Measurements from ENCODE around the gene DKK3. TPM values are rescaled to one million over a fixed set of nuclear protein-coding genes. Genes with fewer than 3 reads are reported as not detected.
"Not testable (repeated sequence)": the region's sequence is repeated elsewhere in the genome, so short reads cannot be mapped to it uniquely, and the experiment has no call there.

The DKK3 gene
- 8.9 TPM for total RNA-seq
- long read RNA-seq, partial matches to known transcripts, result 30 of 35 reads
- long read RNA-seq, other reads (novel, unspliced or antisense), result 2 of 35 reads

DNA sequence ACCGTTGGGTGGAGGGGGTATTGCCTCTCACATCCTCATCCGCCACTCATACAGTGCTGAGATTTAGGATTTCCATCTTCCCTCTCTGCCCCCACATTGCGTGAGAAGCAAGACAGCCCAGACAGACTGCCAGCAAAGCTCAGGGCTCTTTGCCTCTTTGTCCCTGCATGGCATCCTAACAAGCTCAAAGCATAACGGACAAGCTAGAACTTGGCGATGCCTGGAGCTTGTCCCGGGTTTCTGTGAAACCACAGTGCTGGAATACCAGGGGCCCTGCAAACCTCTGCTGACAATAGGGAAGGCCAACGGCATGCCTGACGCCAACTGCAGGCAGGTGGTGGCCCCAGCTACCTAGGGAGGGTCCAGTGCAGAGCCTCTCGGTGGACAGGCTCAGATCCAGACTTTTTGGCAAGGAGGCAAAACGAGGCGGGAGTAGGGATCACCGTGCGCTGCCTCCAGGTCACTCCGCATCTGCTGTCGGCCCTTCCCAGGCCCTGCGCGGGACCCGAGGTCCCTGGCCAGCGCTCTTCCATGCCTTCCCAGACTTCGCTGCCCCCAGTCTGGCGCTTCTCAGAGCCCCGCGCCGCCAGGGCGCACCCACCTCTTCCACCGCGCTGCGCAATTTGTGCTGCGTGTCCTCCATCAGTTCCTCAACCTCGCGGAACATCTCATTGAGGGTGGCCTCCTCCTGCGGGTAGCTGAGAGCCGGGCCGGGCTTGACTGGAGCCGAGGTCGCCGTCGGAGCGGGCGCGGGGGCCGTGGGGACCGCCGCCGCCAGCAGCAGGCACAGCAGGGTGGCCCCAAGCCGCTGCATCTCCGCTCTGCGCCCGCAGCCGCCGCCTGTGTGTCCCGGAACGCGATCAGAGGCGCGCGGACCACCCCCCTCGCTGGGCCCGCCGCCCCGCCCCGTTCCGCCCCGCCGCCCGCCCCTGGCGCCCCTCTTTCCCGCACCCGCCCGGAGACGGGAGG is at the start of gene DKK3:
Gene DKK3 (minus strand): TSS at position 858 of the 969 bp plus-strand sequence. CDS start 44 bp downstream, at position 814.
- DNase-seq (ENCODE audit: low spot score), result no peak

DNA sequence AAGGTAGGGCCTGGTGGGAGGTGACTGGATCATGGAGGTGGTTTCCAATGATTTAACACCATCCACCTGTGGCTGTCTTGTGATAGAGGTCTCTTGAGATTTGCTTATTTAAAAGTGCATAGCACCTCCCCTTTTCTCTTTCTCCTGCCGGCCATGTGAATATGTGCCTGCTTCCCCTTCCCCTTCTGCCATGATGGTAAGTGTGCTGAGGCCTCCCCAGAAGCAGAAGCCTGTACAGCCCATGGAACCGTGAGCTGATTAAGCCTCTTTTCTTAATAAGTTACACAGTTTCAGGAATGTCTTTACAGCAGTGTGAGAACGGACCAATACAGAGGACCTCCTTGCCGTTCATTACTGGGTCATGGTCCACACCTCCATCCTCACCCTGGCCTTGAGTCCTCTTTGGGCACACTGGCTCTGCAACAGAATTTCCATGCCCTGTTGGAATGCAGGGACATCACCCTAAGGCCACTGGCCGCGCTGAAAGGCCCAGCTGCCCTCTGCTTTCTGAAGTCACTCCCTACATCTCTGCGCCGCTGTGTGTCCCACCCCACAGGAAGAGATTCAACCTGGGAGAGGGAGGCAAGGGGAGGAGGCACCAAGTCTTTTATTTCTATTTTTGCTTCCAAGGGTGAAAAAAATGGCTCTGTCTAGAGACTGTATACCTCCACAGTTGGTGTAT is 49.0 kb upstream of the DKK3 start:
- DNase-seq (ENCODE audit: low spot score), result peak; percentile 39

DNA sequence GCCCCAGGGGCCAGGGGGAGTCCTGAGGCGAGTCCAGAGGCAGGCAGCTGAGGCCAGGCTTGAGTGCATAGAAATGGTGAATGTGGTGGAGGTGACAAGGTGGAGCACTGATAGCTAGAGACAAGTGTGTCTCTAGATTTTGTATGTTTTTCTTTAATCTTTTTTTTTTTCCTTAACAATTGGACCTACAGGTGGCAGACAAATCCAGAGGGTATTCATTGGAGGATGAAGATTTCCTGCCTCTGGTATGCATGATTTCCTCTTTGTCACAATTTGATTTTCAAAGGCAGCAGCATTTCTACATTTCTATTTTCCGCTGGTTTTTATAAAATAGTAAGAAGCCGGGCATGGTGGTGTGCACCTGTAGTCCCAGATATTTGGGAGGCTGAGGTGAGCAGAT is 47.7 kb upstream of the DKK3 start:
- DNase-seq (ENCODE audit: low spot score), result peak; percentile 59

DNA sequence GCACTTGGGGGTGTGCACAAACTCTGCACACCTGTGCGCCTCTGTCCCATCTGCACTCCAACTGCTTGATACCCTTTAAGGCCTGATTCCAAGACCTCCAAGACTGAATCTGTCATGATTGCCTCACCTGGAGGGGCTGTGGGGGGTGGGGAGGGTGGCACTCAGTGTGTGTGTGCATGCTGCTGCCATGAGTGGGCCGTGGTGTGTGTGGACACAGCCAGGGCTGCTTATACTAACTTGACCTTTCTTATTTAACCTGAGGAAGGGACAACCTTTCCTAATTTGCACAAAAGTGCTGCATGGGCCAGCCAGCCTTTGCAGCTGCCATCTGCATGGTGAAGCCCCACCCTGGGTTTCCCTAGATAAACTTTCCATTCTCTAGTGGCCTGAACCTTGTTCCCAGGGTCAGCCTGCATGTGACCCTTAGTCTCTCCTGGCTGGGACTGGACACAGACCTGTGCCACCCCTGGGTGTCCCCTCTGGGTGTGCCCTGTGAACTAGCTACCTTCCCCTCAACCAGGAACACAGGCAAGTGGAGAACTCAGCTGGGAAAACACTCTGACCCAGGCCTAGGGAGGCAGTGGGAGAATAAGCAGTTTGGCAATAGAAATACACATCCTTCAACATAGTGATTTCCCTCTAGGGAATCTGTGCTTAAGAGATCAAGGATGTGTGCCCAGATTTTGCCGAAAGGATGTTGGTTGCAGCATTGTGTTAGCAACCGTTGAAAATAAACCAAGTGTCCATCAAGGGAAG is 45.4 kb upstream of the DKK3 start:
- DNase-seq (ENCODE audit: low spot score), result peak; percentile 51

DNA sequence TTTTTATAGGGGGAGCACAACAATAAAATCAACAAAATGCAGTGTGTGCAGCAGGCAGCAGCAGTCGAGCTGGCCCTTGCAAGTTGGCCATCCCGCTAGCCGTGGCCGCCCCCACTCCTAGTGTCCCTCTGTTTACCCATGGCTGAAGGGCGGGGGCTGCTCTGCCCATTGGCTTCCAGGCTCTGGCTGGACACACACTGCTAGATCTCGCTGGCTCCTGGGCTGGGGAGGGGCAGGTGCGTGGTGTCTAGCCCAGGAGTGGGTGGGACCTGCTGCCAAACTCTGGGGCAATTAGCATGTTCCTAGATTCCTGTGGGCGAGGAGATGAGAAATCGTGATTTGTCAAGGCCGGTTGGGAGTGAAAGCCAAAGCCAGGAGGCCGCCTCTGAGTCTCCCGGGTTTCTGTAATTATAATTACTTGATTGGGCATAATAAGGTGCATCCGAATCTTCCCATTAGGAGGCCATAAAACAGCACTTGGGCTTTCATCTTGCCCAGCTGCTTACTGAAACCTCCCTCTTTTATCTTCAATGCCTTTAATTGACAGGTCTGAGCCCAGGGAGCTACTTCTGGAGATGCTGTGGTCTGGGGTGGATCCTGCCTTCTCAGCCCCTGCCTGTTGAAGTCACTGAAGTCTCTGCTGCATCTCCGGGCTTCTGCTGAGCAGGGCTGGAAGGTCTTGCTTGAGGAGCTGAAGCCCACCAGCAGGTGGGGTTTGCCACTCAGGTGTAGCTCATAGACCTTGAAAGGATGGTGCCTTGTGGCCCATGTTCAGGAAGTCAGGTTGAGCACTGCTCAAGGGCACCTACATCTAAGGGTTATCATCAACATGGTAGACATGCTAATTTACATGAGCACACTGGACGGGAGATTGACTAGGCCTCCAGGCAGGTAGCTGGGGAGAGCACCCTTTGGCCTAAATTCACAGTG is 44.5 kb upstream of the DKK3 start:
- DNase-seq (ENCODE audit: low spot score), result peak; percentile 79

DNA sequence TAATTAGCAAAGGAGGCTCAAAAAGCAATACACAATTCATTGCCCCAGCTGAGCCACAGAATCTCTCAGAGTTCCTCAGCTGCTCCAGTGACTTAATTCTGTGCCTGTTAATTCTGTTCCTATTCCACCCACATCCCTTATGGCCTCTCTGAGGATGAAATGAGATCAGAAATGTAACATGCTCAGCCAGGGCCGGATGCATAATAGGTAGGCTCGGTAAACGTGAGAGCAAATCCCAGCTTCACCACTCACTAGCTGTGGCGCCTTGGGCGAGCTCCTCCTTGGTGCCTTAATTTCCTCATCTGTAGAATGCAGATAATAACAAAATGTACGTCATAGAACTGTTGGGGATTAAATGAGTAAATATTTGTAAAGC is 42.8 kb upstream of the DKK3 start:
- DNase-seq (ENCODE audit: low spot score), result peak; percentile 41

DNA sequence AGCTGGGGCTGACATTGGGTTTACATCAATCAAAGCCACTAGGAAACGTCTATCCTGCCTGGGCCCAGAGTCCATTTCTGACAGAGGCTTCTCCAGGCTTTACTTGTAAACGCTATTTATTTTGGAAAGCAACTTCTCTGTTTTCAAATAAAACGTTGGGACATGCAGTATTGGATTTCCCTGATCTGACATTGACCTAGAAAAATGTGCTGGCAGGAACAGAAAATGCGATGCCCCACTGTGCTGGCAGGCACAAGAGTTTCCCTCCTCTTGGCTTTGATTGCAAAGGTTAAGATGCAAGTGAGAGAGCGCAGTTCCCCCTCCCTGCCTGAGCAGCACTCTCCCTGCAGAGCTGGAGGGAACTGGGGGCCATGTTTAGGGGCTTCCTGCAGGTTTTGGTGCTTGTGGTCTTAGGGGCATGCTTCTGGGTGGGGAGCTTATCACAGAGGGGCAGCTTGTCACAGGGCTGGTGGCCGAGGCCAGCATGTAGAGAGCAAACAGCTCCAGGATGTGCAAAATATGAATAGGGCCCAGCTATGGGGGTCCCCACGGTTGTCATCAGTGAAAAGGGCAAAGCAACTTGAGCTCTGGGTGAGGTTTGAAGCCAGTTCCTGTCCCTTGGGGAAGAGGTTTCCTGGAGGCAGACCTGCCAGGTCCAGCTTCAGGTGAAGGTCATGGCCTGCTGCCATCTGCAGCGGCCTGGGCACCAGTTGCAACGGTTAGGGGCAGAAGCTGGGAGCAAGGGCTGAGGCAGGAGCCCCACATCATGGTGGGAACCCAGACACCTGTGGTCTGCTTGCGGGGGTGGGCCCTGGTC is 42.3 kb upstream of the DKK3 start:
- peak; percentile 85 for DNase-seq (ENCODE audit: low spot score)

DNA sequence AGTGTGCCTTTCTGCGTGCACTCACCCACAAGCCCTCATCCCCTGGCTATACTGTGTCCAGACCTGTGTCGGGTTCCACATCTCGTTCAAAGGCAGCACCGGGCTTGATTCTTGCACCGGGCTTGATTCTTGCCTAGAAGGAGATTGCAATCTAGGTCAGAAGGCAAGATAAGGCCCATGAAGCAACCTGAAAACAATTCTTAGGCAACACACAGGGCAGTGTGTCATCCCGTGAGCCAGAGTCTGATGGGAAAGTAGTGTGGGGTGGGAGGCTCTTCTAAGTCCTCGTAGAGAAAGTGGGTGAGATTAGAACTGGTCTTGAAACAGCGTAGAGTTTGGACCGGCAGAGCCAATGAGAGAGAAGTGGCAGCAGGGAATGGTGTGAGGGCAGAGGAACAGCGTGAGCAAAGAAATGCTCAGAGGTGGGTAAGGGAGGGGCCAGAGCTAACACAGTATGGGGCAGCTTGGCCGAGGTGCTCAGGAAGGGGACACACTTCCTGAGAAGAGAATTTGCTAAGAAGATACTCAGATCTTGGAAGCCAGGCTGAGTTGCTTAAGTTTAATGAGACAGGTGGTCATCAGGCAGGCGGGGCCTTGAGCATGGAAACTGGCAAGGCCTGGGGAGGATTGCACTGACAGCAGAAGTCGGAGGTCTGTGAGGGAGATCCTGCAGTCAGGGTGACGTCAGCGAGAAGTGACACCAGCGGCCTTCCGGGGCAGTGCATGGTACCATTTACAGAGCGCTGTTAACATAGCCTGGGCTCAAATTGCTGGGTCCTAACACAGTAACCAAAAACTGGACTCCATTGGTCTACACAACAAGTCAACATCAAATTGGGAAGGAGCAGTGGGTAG is 40.7 kb upstream of the DKK3 start:
- no peak for DNase-seq (ENCODE audit: low spot score)

DNA sequence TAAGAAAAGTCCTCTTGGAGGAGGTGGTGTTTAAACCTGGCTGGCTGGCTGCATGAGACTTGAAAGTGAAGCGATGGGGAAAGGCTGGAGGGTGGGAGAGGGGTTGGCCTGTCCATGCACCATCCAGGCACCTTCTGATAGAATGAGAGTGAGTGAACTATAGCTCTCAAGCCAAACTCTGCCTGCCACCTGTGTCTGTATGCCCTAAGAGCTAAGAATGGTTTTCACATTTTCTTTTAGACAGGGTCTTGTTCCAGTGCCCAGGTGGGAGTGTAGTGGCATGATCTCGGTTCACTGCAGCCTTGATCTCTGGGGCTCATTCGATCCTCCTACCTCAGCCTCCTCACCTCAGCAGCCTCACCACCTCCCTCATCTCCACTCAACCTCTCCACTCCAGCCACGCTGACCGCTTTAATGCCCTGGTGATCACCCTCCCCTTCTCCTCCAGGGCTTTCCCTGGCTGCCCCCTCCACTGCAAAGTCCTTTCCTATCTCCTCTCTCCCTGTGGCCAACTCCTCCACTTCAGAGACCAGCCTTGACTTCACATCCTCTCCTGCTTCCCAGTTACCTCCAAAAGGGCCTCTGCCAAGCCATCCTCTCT is 38.3 kb upstream of the DKK3 start:
- DNase-seq (ENCODE audit: low spot score), result no peak

DNA sequence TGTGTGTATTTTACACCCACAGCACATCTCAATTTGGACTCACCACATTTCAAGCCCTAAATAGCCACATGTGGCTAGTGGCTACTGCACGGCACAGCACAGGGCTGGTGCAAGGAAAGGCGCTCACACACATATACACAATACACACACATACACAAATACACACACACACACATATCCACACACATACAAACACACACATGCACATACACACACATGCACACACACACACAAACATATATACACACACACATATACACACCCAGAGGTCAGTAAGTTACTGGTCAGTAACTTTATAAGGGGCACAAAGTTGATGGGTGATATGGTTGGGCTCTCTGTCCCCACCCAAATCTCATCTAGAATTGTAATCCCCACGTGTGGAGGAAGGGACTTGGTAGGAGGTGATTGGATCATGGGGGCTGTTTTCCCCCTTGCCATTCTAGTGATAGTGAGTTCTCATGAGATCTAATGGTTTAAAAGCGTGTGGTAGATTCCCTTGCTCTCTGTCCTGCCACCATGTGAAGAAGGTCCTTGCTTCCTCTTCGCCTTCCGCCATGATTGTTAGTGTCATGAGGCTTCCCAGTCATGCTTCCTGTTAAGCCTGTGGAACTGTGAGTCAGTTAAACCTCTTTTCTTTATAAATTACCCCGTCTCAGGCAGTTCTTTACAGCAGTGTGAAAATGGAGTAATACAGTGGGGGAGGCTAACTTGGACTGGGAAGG is 37.6 kb upstream of the DKK3 start:
- DNase-seq (ENCODE audit: low spot score), result no peak

DNA sequence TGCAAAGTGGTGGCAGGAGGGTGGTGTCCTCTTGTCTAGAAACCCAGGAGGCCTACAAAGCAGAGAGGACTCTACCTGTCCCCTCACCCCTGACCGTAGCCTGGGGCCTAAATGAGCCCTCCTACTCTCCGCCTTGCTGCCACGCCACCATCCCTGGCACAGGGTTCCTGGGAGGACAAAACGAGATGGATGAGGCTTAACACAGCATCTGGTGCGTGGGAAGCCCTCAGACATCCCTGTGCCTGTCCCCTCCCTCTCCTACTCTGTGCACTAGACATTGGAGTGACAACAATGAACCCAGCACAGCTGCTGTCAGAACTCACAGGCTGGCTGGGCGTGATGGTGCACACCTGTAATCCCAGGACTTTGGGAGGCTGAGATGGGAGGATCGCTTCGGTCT is 36.4 kb upstream of the DKK3 start:
- DNase-seq (ENCODE audit: low spot score), result no peak

DNA sequence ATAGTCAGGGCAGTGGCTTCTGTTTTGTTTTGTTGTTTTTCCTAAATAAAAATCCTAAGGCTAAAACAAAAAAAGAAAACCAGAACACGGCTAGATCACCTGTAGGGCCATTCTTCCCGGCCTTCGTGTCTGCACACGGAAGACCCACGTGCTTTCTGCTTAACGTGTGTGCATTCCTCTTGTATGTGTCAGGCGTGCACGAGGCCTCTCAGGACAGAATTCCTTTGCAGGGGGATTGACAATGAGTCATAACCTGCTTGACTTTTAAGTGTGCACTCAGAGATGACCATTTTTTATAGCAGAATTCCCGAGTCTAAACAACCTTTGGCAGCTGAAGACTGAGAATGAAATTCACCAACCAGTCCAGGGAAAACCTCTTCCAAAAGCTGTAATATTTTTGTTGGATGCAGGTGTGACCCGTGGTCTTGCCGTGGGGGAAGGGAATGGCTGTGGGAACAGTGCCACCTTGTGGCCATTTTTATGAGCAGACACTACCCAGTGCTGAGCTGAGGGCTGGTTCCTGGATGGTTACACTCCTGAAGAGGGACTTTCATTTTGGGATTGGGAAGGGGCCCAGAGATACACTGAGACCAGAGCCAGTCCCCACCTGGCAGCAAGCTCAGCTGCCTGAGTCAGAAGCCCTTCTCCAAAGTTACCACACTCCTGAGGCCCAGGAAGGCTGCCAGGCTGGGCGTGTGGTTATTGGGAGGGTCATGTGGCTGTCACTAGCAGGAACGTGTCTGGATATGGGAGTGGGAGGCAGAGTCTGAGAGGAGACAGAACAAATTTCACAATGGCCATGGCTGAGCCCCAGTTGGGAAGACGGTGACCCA is 35.7 kb upstream of the DKK3 start:
- DNase-seq (ENCODE audit: low spot score), result no peak

DNA sequence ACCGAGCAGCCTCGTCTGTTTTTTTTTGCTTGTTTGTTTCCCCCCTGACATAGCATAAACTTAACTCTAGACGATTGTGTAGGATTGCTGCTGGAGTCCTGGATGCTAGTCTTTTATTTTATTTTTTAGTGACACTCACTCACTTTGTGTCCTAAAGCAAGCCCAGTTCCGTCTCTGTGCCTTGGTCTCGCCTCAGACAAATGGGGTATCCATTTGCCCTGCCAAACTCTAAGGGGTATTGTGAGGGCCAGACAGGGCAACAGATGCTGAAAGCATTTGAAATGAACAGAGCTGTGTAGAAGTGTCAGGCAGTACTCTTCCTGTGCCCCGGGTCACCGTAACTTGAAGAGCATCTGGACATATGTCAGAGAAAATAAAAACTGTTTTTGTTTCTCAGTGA is 34.8 kb upstream of the DKK3 start:
- no peak for DNase-seq (ENCODE audit: low spot score)

DNA sequence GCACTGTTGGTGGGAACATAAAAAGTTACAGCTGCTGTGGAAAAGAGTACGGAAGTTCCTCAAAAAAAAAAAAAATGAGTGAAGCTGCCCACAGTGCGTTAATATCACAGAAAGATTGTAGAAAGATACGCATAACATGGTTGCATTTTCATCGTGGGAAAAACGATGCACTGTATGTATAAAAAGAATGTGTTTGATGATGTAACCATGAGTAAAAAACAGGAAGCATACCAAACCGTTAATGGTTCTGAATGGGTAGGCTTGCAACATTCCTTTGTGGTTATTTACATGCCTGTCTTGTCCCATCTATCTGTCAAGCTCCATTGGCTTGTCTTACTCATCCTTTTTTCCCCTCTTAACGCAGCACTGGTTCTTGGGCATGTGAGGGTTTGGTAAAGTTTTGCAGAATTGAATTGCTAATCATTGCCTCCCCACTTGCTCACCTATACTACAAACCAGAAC is 33.8 kb upstream of the DKK3 start:
- DNase-seq (ENCODE audit: low spot score), result no peak

DNA sequence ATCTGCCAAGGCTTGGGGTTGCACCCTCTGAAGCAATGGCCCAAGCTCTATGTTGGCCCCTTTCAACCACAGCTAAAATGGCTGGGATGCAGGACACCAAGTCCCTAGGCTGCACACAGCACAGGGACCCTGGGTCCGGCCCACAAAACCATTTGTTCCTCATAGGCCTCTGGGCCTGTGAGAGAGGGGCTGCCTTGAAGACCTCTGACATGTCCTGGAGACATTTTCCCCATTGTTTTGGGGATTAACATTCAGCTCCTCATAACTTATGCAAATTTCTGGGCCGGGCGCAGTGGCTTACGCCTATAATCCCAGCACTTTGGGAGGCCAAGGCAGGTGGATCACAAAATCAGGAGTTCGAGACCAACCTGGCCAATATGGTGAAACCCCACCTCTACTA is 32.3 kb upstream of the DKK3 start:
- DNase-seq (ENCODE audit: low spot score), result not testable (repeated sequence)

DNA sequence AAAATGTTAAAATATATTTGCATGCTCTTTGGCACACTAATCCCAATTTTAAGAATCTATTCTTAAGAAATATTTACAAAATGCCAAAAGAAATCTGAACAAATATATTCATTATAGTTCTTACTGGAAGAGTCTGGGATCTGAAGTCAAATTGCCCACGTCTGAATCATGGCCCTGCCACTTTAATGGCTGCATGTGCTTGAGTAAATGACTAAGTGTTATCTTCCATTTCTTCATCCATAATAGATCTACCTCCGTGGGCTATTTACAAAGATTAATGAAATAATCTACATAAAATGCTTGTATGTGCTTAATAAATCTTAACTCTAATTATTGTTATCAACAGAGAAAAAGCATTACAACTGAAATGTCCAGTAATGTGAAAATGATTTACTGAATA is 24.5 kb upstream of the DKK3 start:
- no peak for DNase-seq (ENCODE audit: low spot score)

Data from mesenteric fat pad (tissue), 1 donor.